Measurements from ENCODE around the gene STOML1. TPM values are rescaled to one million over a fixed set of nuclear protein-coding genes. Genes with fewer than 3 reads are reported as not detected.

The STOML1 gene
- total RNA-seq, 1 experiment from 2014 or later, result 5.0 TPM

DNA sequence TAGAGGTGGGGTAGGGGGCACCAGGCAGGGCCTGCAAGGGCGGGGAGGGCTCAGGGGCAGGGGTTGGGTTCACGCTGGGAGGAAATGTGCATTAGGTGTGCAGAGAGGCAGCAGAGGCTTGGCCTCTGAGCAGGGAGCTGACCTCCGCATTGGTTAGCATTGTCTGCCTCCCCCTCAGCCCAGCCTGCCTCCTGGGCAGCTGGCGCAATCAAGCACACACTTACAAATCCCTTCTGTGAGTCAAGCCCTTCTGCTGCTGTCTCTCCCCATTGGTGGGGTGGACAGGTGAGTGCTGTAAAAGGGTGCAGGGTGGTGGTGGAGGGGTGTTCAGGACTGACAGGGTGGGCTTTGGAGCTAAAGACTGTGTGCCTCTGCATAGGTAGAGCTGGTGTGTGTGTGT lies 56.5 kb downstream of the STOML1 start:
- no TSS peak for BruUV-seq (replicated peaks)
- Histone ChIP-seq H3K9ac (ENCODE audit: low read length) (no peak overlapping the region), H3K4me1 (ENCODE audit: control insufficient read depth in 1 of 2, insufficient read depth in 2 of 2, low read length in 2 of 2) (peaks cover 0 to 1% of the 10 kb centered on the region in 2 experiments; a peak in 1 of 4 replicates), H3K36me3 (ENCODE audit: control insufficient read depth in 1 of 2, insufficient read depth in 2 of 2, low read length in 2 of 2) (no peaks in the 10 kb centered on the region), H2AFZ (ENCODE audit: low read depth, low read length, poor library complexity, severe bottlenecking) (no peak overlapping the region), H3K79me2 (ENCODE audit: insufficient read depth, low read length) (no peaks in the 10 kb centered on the region), H3K27me3 (ENCODE audit: insufficient read depth, low read length) (no peaks in the 10 kb centered on the region), H3K27ac (ENCODE audit: low read depth, low read length) (no peak overlapping the region), H3K9me2 (ENCODE audit: insufficient read depth) (no peaks in the 10 kb centered on the region), H3K9me3 (ENCODE audit: control insufficient read depth in 1 of 2, insufficient read depth in 1 of 2, low read depth in 1 of 2, low read length in 2 of 2) (no peaks in the 10 kb centered on the region), H4K20me1 (ENCODE audit: insufficient read depth) (no peaks in the 10 kb centered on the region), H3K4me2 (ENCODE audit: low read length) (no peak overlapping the region), H3K4me3 (replicated peaks in 1 of 2; ENCODE audit: low read depth in 1 of 2, low read length in 2 of 2) (no peak overlapping the region)
- ChIA-PET CTCF (interaction anchor here (1.0 to 1.9 kb wide), 3 partner anchors 8 to 61 kb away, joined by 3 to 9 read pairs (median 4); no protein-coding TSS in a partner anchor), RAD21 (ENCODE audit: low non-redundant PET in 1 of 2, low total read pairs in 2 of 2, uncharacterized antibody in 2 of 2, unreplicated experiment in 2 of 2) (no interaction called here), POLR2A (interaction anchor here (0.6 kb wide), 1 partner anchor 18 kb away, joined by 3 read pairs; no protein-coding TSS in a partner anchor)
- TF ChIP-seq ZFX (IDR thresholded peaks at IDR 0.05) (no peak), EZH2 (IDR thresholded peaks at IDR 0.05) (no peak), POLR2AphosphoS5 (IDR thresholded peaks at IDR 0.05; ENCODE audit: low read depth, low read length) (no peak), MAX (IDR thresholded peaks at IDR 0.05) (no peak), REST (IDR thresholded peaks at IDR 0.05; ENCODE audit: low read depth) (no peak), RAD21 (IDR thresholded peaks at IDR 0.05; ENCODE audit: low read depth) (no peak), SIN3A (IDR thresholded peaks at IDR 0.05; ENCODE audit: low read depth) (no peak), SP1 (IDR thresholded peaks at IDR 0.05; ENCODE audit: low read depth) (no peak), ATF3 (IDR thresholded peaks at IDR 0.05) (no peak)
- TF ChIP-seq, protein P1, sequence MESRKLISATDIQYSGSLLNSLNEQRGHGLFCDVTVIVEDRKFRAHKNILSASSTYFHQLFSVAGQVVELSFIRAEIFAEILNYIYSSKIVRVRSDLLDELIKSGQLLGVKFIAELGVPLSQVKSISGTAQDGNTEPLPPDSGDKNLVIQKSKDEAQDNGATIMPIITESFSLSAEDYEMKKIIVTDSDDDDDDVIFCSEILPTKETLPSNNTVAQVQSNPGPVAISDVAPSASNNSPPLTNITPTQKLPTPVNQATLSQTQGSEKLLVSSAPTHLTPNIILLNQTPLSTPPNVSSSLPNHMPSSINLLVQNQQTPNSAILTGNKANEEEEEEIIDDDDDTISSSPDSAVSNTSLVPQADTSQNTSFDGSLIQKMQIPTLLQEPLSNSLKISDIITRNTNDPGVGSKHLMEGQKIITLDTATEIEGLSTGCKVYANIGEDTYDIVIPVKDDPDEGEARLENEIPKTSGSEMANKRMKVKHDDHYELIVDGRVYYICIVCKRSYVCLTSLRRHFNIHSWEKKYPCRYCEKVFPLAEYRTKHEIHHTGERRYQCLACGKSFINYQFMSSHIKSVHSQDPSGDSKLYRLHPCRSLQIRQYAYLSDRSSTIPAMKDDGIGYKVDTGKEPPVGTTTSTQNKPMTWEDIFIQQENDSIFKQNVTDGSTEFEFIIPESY (IDR thresholded peaks at IDR 0.05; ENCODE audit: extremely low read depth, insufficient replicate concordance, low read length), result no peak
- ATAC-seq (no peak), DNase-seq (ENCODE audit: low read depth, low spot score) (no peak)
- intact Hi-C loops (cut with micrococcal nuclease), result no loop called here

All from HCT116 (cell line).